ENCODE measurements around the gene CDH4. TPM values are rescaled to one million over a fixed set of nuclear protein-coding genes. Genes with fewer than 3 reads are reported as not detected.

CDH4 gene
- total and polyA plus RNA-seq, 2 donors (not counting 1 experiment from before 2014, with no cell fraction given) = not detected

- POLR2A ChIA-PET = no interaction called here
- intact Hi-C loops (cut with micrococcal nuclease) = no loop called here
Observed at GRCh38 chr20:61908057-61909026, 656.3 kb downstream of the CDH4 start.

GRCh38 chr20:61909028-61909427, 657.0 kb downstream of the CDH4 start:
- CTCF ChIA-PET = no interaction called here

More at GRCh38 chr20:61908057-61909026, 656.3 kb downstream of the CDH4 start:
- Histone ChIP-seq H3K4me2 (replicated peaks; ENCODE audit: low read depth, low read length, poor library complexity, severe bottlenecking) (no peak overlapping the region), H4K20me1 (ENCODE audit: control insufficient read depth, insufficient read depth, low read length, poor library complexity, severe bottlenecking) (no peaks in the 10 kb centered on the region), H3K4me1 (ENCODE audit: control insufficient read depth in 2 of 2, insufficient read depth in 2 of 2, low read length in 2 of 2) (peaks cover 3 to 8% of the 10 kb centered on the region in 2 donors), H3K9ac (ENCODE audit: low read length) (no peak overlapping the region), H3K27me3 (replicated peaks in 1 of 4; ENCODE audit: control extremely low read depth in 1 of 4, control insufficient read depth in 3 of 4, insufficient read depth in 4 of 4, low read length in 3 of 4) (no peaks in the 10 kb centered on the region), H3K36me3 (replicated peaks in 1 of 2; ENCODE audit: control extremely low read depth in 1 of 2, control insufficient read depth in 1 of 2, extremely low read depth in 1 of 2, insufficient read depth in 2 of 2, low read length in 1 of 2) (no peaks in the 10 kb centered on the region), H3K79me2 (ENCODE audit: control insufficient read depth, insufficient read depth, low read length) (no peaks in the 10 kb centered on the region), H3K9me3 (ENCODE audit: control extremely low read depth in 1 of 3, control insufficient read depth in 2 of 3, insufficient read depth in 1 of 3, low read length in 2 of 3) (peaks cover 0 to 8% (median 4%) of the 10 kb centered on the region in 3 donors), H3K27ac (ENCODE audit: low read length in 2 of 2) (no peak overlapping the region), H2AFZ (ENCODE audit: insufficient read depth, low read depth, low read length, poor library complexity, severe bottlenecking) (no peak overlapping the region), H3K4me3 (ENCODE audit: control extremely low read depth in 1 of 5, extremely low read depth in 1 of 5, insufficient read depth in 1 of 5, low read depth in 2 of 5, low read length in 4 of 5) (no peak overlapping the region)
- CTCF ChIA-PET = no interaction called here
- no peak for DNase-seq
- no peak for TF ChIP-seq EZH2 (IDR thresholded peaks at IDR 0.05; ENCODE audit: borderline replicate concordance, insufficient read depth, low read depth, low read length, poor library complexity, severe bottlenecking)
- TF ChIP-seq, protein P1, sequence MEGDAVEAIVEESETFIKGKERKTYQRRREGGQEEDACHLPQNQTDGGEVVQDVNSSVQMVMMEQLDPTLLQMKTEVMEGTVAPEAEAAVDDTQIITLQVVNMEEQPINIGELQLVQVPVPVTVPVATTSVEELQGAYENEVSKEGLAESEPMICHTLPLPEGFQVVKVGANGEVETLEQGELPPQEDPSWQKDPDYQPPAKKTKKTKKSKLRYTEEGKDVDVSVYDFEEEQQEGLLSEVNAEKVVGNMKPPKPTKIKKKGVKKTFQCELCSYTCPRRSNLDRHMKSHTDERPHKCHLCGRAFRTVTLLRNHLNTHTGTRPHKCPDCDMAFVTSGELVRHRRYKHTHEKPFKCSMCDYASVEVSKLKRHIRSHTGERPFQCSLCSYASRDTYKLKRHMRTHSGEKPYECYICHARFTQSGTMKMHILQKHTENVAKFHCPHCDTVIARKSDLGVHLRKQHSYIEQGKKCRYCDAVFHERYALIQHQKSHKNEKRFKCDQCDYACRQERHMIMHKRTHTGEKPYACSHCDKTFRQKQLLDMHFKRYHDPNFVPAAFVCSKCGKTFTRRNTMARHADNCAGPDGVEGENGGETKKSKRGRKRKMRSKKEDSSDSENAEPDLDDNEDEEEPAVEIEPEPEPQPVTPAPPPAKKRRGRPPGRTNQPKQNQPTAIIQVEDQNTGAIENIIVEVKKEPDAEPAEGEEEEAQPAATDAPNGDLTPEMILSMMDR (IDR thresholded peaks at IDR 0.05) = no peak
- 85% methylated on average over 35 of the region's 38 CpGs for WGBS (ENCODE audit: insufficient coverage)
- no peak overlapping the region for H3K4me3 Mint-ChIP-seq
- no peaks in the 10 kb centered on the region for H3K9me3 Mint-ChIP-seq (ENCODE audit: insufficient read depth)
- no peaks in the 10 kb centered on the region for H3K27me3 Mint-ChIP-seq
- no peak for ATAC-seq (ENCODE audit: low read depth)
- no peak overlapping the region for H3K27ac Mint-ChIP-seq
- peaks cover 13% of the 10 kb centered on the region for H3K4me1 Mint-ChIP-seq

More at GRCh38 chr20:61909028-61909427, 657.0 kb downstream of the CDH4 start:
- Histone ChIP-seq H3K27ac (ENCODE audit: low read length in 2 of 2) (no peak overlapping the region), H3K9me3 (ENCODE audit: control extremely low read depth in 1 of 3, control insufficient read depth in 2 of 3, insufficient read depth in 1 of 3, low read length in 2 of 3) (peaks cover 0 to 8% (median 4%) of the 10 kb centered on the region in 3 donors), H2AFZ (ENCODE audit: insufficient read depth, low read depth, low read length, poor library complexity, severe bottlenecking) (no peak overlapping the region), H4K20me1 (ENCODE audit: control insufficient read depth, insufficient read depth, low read length, poor library complexity, severe bottlenecking) (no peaks in the 10 kb centered on the region), H3K27me3 (replicated peaks in 1 of 4; ENCODE audit: control extremely low read depth in 1 of 4, control insufficient read depth in 3 of 4, insufficient read depth in 4 of 4, low read length in 3 of 4) (no peaks in the 10 kb centered on the region), H3K4me3 (ENCODE audit: control extremely low read depth in 1 of 5, extremely low read depth in 1 of 5, insufficient read depth in 1 of 5, low read depth in 2 of 5, low read length in 4 of 5) (no peak overlapping the region), H3K9ac (ENCODE audit: low read length) (no peak overlapping the region), H3K4me1 (ENCODE audit: control insufficient read depth in 2 of 2, insufficient read depth in 2 of 2, low read length in 2 of 2) (peaks cover 3 to 8% of the 10 kb centered on the region in 2 donors), H3K79me2 (ENCODE audit: control insufficient read depth, insufficient read depth, low read length) (no peaks in the 10 kb centered on the region), H3K4me2 (replicated peaks; ENCODE audit: low read depth, low read length, poor library complexity, severe bottlenecking) (no peak overlapping the region), H3K36me3 (replicated peaks in 1 of 2; ENCODE audit: control extremely low read depth in 1 of 2, control insufficient read depth in 1 of 2, extremely low read depth in 1 of 2, insufficient read depth in 2 of 2, low read length in 1 of 2) (no peaks in the 10 kb centered on the region)
- Mint-ChIP-seq H3K4me1 (peaks cover 13% of the 10 kb centered on the region), H3K4me3 (no peak overlapping the region), H3K9me3 (ENCODE audit: insufficient read depth) (no peaks in the 10 kb centered on the region), H3K27me3 (no peaks in the 10 kb centered on the region), H3K27ac (no peak overlapping the region)
- no peak for DNase-seq
- ATAC-seq (ENCODE audit: low read depth) = no peak
- intact Hi-C loops (cut with micrococcal nuclease) = no loop called here
- TF ChIP-seq, protein P1 (IDR thresholded peaks at IDR 0.05) = no peak
- TF ChIP-seq EZH2 (IDR thresholded peaks at IDR 0.05; ENCODE audit: borderline replicate concordance, insufficient read depth, low read depth, low read length, poor library complexity, severe bottlenecking) = no peak
- POLR2A ChIA-PET = no interaction called here
- 83% methylated on average over 9 of the region's 9 CpGs for WGBS (ENCODE audit: insufficient coverage)

Data from B cell (primary cell).